Measurements from ENCODE around the gene FBXO28.
"Not testable (repeated sequence)": the region's sequence is repeated elsewhere in the genome, so short reads cannot be mapped to it uniquely, and the experiment has no call there.

FBXO28 gene

DNA sequence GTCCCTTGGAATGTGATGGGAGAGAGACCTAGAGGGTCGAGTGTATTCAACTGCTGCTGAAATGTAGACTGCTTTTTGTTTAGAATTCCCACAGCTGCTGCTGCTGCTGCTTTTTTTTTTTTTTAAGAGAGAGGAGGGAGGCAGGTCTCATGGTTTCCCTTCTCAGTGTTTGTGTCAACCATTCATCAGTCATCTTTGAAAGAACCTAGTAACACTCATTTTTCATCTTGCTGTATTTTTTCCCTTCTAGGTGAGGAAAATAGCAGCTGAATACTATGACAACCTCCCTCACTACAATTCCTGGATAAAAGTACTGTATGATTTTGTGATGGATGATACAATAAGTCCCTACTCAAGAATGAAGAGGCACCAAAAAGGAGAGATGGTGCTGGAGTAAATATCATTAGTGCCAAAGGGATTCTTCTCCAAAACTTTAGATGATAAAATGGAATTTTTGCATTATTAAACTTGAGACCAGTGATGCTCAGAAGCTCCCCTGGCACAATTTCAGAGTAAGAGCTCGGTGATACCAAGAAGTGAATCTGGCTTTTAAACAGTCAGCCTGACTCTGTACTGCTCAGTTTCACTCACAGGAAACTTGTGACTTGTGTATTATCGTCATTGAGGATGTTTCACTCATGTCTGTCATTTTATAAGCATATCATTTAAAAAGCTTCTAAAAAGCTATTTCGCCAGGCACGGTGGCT, 78.3 kb downstream of the FBXO28 start:
- no peak for DNase-seq

DNA sequence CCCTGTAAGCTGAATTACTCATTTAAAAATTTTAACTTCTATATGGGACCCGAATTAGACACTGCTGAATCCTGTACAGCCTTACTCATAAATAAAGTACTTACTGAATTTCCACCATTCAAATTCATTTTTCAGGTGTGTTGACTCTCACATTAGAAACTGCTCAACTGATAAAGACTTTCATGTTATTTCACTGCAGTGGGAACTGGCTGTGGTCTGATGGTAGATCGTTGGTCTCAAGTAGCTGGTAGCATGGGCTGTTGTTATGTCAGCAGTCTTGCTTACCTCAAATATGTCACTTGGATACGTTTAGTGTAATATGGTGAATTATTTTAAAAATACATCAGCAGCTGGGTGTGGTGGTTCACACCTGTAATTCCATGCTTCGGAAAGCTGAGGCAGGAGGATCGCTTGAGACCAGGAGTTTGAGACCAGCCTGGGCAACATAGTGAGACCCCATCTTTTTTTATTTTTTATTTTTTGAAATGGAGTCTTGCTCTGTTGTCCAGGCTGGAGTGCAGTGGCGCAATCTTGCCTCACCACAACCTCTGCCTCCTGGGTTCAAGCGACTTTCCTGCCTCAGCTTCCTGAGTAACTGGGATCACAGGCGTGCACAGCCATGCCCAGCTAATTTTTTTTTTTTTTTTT, 79.5 kb downstream of the FBXO28 start:
- DNase-seq = no peak

DNA sequence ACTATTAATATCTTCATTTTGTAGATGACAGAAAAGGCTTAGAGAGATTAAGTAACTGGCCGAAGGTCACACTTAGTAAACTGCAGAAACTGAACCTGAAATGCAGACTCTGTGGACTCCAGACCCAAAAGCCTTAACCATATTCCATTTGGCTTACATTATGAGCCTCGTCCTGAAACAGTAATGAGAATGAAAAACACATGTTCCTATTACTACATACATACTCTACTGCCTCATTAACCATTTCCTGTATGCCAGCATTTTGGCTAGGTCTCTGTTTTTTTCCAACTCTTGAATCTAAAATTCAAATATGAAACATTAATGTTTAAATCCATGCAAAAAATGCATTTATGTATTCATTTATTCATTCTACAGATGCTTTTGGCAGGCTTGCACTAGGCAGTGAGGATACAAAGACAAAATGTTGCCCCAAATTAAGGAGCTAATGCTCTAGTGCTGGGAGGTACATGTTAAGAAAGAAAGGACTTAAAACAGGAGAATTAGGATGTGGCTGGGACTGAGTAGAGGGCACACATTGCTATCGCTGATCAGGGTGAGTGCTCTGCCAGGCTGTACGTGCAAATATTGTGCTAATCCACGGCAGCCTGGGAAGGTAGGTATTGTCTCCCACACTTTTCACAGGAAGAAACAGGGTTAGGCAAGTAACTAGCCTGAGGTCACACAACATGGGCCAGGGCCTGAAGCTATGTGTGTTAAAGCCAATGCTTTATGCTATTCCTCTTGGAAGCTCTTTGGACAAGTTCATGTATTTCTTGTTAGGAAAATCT, 83.1 kb downstream of the FBXO28 start:
- DNase-seq = no peak

GRCh38 chr1:224198572-224198971, 84.7 kb downstream of the FBXO28 start:
- DNase-seq = no peak

DNA sequence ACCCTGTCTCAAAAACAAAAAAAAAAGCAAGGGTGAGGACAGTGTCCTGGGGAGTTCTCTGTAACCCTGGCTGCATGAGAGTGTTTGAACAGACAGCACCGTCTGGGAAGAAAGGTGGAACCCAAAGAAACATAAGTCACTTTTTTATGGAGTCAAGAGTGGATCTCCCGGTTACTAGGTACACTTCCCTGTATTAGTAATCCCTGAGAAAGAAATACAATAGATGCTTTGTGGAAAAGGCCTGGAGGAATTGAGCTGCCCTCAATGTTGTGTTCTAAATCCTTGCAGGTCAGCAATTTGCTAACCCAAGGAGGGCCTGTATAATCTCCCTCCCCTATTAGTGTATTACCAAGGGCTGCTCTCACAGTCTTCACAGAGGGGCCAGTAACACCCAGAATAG, 85.8 kb downstream of the FBXO28 start:
- DNase-seq = no peak

- DNase-seq = no peak
These were observed 87.5 kb downstream of the FBXO28 start for GRCh38 chr1:224201383-224201782.

GRCh38 chr1:224201853-224202252, 87.9 kb downstream of the FBXO28 start:
- DNase-seq = no peak

GRCh38 chr1:224203243-224204016, 89.5 kb downstream of the FBXO28 start:
- no peak for DNase-seq

- DNase-seq = peak; percentile 17
These were observed 91.5 kb downstream of the FBXO28 start for GRCh38 chr1:224205438-224205840.

DNA sequence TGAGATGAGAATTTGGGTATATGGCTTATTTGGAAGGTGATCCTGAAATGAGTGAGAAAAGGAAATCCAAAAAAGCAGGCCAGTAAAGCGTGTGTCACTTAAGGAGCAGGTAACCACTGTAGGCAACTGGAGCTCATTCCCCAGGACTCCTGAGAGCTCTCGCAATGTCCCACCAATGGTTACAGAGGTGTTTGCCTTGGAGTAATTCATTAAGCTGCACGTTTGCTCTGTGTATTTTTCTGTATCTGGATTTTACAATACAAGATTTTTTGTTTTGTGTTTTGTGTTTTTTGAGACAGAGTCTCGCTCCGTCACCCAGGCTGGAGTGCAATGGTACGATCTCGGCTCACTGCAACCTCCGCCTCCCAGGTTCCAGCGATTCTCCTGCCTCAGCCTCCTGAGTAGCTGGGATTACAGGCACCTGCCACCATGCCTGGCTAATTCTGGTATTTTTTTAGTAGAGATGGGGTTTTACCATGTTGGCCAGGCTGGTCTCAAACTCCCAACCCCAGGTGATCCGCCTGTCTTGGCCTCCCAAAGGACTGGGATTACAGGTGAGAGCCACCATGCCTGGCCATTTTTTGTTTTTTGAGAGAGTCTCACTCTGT, 92.1 kb downstream of the FBXO28 start:
- not testable (repeated sequence) for DNase-seq

DNA sequence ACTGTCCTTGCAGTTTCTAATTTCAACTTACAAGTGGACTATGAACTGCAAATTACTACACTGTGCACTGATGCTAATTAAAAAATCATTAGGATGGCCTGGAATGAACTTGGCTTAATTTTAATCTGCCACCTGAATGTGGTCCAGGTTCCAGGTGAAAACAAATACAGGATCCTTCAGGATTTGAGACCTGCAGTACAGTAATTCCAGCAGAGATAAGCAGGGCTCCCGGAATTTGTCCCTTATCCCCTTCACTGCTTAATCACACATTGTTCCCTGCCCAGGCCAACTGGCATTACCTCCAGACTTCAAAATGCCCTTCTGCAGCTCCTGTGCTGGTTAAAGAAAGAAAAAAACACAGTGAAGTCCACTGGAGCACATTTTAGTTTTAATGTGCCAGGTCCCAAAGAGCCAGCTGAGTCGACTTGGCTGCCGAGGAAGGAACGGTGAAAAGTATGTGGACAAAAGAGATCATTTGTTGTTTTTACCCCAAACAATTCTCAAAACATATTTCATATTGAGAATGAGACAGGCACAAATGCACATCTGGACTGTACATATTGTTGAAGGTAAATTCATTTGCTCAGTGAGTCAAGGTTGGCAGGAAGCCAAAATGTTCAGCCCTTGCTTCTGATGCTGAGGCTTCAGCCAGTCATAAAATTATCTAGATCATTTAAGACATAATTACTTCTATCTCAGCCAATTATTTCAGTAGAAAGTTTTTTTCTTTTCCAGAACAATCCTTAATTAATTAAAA, 97.5 kb downstream of the FBXO28 start:
- DNase-seq = no peak

Data from CD4-positive, alpha-beta T cell treated with Interleukin-10 for 1 hour (primary cell).